Peyer's patch (tissue), 4 donors: ENCODE results near the gene SYNGR2.

ENCODE experiments used
- POLR2A ChIP-seq, 2 donors: fragments of 450-650 bp; IDR thresholded peaks; one replicate each; pipeline ENCODE4 v1.5.1; 2017; ENCODE audit warnings: antibody characterized with exemption in 2 of 2, mild to moderate bottlenecking in 2 of 2, moderate library complexity in 2 of 2
- TF ChIP-seq, protein P1 (sequence below), 6 experiments: fragments of 450-650 bp in 4 of 6; fragments of 200-600 bp in 2 of 6; sonication (generic) in 1 of 6; IDR thresholded peaks; one replicate each; pipeline ENCODE4 v1.5.1; 2017 to 2019; ENCODE audit warnings: antibody characterized with exemption in 6 of 6, mild to moderate bottlenecking in 3 of 6, moderate library complexity in 1 of 6

GRCh38 chr17:78205124-78205775 lies 36.9 kb downstream of the SYNGR2 start:
- TF ChIP-seq, protein P1, sequence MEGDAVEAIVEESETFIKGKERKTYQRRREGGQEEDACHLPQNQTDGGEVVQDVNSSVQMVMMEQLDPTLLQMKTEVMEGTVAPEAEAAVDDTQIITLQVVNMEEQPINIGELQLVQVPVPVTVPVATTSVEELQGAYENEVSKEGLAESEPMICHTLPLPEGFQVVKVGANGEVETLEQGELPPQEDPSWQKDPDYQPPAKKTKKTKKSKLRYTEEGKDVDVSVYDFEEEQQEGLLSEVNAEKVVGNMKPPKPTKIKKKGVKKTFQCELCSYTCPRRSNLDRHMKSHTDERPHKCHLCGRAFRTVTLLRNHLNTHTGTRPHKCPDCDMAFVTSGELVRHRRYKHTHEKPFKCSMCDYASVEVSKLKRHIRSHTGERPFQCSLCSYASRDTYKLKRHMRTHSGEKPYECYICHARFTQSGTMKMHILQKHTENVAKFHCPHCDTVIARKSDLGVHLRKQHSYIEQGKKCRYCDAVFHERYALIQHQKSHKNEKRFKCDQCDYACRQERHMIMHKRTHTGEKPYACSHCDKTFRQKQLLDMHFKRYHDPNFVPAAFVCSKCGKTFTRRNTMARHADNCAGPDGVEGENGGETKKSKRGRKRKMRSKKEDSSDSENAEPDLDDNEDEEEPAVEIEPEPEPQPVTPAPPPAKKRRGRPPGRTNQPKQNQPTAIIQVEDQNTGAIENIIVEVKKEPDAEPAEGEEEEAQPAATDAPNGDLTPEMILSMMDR (IDR thresholded peaks at IDR 0.05): no peak
- no peak for TF ChIP-seq POLR2A (IDR thresholded peaks at IDR 0.05)
